Nucleus accumbens (tissue), 56 donors: ENCODE results near the gene PIK3R5.

Experiments
- DNase-seq, 56 donors: peaks; one replicate each; lab custom pipeline; 2025; lab: John Stamatoyannopoulos, UW

The PIK3R5 gene

GRCh38 chr17:8955021-8955959 is 10.2 kb downstream of the PIK3R5 start:
- peak in 3 of 56 donors; percentile 12 to 24 (median 21) for DNase-seq

- DNase-seq = peak in 5 of 56 donors; percentile 9 to 45 (median 40)
Observed at GRCh38 chr17:8954339-8954738, 11.2 kb downstream of the PIK3R5 start.

DNA sequence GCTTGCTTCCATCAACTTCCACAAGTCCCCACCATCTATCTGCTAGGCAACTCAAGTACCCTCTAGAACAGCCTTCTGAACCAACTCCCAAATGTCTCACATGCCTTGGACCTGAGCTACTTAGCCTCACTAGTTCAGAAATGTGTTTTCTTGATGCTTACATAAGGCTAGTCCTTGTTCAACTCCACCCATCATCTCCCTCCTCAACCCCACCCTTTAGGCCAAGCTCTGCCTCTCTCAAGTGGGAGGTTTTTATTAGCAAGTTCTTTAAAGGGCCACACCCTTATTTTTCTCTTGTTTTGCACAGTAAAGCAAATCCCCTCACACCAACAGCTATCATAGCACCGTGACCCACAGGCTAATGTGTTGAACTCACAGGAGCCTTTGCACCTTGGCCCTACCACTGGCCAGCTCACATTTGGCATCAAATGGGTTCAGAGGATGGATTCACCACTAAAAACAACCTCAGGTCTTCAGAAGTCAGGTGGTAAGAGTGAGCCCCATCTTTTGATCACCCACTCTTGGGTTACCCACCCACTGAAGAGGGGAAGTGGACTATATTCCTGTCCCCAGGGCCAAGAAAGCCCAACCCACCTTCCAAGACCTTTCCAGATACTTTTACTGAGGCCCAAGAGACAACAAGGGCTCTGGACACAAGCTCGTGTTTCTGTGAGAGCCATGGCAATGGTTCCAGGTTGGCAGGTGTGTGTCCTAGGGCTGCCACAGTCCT is 12.2 kb downstream of the PIK3R5 start:
- no peak for DNase-seq

- DNase-seq = no peak
Observed at GRCh38 chr17:8952191-8952590, 13.3 kb downstream of the PIK3R5 start.

GRCh38 chr17:8951206-8951605 is 14.3 kb downstream of the PIK3R5 start:
- DNase-seq = no peak

DNA sequence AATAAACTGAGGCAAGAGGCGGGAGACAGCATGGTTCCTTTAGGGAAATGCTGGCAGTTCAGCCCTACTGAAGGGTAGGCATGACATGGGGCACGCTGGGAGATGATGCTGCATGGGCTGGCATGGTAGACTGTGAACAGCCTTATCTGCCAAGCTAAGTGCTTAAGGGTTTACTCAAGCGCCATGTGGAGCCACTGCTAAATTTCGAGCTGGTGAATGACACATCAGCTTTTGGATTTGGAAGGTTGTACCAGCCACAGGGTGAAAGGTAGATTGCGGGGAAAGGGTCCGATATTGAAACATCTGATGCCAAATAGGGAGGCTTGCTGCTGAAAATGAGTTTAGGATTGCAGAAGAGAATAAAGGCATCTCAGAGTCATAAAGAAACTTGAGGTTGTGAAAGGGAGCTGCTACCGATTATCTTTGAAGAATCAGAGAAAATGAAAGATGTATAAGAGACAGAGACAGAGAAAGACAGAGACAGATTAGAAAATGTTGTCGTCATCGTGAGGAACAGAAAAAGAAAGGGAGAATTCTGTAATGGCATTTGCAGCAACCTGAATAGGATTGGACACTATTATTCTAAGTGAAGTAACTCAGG is 16.3 kb downstream of the PIK3R5 start:
- DNase-seq = no peak

DNA sequence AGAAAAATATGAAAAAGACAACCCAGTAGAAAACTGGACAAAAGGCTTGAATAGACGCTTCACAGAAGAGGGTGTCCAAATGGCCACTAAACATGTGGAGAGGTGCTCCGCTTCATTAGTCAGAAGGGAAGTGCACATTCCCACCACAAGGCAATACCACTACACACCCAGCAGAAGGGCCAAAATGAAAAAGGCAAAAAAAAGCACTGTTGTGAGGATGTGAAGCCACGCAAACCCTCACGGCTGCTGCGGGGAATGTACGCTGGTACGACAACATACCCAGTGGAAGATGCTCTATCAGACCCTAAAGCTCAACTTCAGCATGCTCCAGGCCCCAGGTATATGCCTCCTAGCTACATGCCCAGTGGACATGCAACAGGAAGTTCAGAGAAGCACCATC is 17.0 kb downstream of the PIK3R5 start:
- DNase-seq = no peak

DNA sequence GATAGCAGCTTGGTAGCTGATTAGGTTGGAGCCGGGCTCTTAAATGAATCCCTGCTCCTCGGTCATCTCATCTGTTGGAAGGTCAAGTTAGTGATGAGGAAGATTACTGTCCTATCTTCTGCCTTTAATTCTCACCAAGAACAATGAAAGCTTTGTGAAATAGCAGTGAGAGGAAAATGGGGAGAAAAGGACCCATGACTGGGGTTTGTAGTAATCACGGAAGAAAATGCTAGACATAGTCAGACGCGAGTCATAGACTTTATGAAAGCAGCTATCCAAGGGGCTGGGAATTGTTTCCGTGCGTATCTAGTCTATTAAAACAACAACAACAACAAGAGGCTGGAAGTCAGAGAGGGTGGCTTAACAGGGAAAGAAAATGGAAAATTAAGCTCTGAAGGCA is 18.3 kb downstream of the PIK3R5 start:
- no peak for DNase-seq

DNA sequence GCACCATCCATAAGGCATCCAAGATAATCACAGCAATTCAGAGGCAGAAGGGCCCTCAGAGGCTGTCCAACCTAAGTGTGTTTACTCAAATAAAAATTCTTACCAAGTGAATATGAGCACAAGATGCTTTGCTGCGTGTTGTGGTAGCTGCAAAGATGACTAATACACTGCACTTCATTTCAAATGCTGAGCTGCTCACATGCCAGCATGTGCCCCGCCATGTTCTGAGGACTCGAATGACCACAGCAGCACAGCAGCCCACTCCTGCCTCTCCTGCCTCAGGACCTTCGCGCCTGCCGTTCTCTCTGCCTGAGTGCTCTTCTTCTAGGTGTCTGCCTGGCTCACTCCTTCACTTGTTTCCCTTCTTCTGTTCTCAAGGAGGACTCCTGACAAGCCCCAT is 19.0 kb downstream of the PIK3R5 start:
- DNase-seq = no peak

GRCh38 chr17:8946071-8946470 is 19.4 kb downstream of the PIK3R5 start:
- no peak for DNase-seq

GRCh38 chr17:8944748-8945147 is 20.8 kb downstream of the PIK3R5 start:
- DNase-seq = no peak

GRCh38 chr17:8944083-8944482 is 21.4 kb downstream of the PIK3R5 start:
- no peak for DNase-seq

GRCh38 chr17:8941980-8942622 is 23.4 kb downstream of the PIK3R5 start:
- no peak for DNase-seq

DNA sequence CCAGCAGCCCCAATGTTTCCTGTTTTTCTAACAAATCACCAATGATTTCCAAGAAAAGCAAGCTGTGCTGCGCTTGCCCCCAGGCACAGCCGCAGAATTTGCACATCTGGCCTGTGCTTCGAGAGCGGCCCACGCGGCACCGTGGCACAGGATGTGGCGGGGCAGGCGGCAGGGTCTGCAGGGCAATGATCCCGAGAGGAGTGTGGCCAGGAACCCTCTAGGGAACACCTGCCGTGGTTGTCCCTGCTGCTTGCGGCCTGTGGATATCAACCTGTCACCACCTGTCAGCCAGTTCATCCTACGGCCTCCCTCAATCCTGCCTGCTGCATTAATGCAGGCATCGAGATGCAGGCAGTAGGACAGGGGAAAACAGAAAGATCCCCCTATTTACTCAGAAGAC is 24.0 kb downstream of the PIK3R5 start:
- no peak for DNase-seq

- DNase-seq = no peak
Observed at GRCh38 chr17:8940866-8941471, 24.5 kb downstream of the PIK3R5 start.

DNA sequence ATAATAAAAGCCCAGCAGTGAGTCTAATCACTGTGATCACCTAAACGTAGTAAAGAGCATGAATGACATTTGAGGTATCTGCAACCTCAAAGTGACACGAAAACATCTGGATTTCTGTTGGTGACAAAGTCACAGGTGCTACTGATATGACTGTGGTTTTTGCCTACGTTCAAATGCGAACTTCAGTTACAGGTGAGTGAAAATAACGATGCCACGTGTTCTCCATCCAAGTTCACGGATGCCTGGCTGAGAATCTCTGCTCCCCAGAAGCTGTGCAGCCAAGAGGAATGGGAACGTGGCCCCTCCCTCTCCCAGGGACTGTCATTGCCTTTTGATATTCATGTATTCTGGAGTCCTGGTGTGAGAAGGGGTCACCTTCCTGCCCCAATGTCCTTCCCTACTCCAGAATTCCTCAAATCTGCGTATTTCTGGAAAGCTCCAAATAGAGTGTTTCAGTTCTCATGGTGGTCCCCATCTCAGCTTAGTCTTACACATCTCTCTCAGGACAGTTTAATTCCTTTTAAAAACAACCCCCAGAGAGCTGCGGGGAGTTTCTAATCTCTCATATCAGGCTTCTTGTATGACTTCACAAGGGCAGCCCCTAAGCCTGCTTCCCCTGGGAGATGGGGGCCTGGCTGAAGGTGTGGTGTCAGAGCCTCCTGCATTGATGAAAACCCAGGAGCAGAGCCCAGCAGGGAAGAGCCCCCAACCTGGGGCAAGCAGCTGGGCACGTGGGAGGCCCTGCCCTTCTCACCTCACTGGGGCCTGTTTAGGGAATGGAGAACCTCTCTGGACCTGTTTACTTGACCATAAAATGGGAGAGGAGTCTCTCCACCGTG is 25.8 kb downstream of the PIK3R5 start:
- no peak for DNase-seq

DNA sequence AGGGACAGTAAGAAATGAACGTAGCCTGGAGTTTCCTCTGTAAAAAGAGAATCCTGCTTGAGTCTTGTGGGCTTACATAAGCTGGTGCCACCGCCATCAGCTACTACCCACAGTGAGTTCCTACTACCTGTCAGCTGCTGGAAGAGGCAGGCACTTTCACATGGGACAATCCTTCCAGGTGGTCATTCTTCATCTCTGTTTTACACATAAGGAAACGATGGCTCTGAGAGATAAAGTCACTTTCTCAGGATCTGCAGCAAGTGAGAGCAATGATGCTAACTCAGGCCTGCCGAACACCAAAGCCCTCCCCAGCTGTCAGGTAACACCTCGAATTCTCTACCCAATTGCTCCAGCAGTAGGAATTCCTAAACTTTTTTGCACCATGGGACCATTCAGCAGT is 26.6 kb downstream of the PIK3R5 start:
- DNase-seq = no peak

DNA sequence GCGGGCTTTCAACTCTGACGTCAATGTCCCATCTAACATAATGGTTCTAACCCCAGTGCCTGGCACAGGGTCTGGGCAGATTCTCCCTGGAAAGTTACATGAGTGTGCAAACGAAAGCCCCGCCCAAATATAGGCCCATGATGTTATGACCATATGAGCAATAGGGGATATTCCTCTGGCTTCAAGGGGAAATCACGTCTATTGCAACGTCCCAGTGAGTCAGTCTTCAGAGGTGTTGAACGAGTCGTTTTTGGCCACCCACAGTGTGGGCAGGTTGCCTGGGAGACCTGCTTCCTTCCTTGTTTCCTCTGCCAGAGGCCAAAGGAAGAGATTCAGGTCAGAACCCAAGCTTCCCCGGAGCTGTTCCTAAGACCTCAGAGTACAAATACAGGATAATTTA is 30.3 kb downstream of the PIK3R5 start:
- no peak for DNase-seq

GRCh38 chr17:8934346-8934745 is 31.2 kb downstream of the PIK3R5 start:
- no peak for DNase-seq

- DNase-seq = no peak
Observed at GRCh38 chr17:8930649-8931048, 34.9 kb downstream of the PIK3R5 start.
